ENCODE measurements around the gene PDE4D. TPM values are rescaled to one million over a fixed set of nuclear protein-coding genes. Genes with fewer than 3 reads are reported as not detected.
A peak's percentile ranks its signal among the peaks of the same experiment; 100 is the strongest.
"Not testable (repeated sequence)": the region's sequence is repeated elsewhere in the genome, so short reads cannot be mapped to it uniquely, and the experiment has no call there.

PDE4D gene
- total RNA-seq, 1 donor from 2014 or later: 35.1 TPM

GRCh38 chr5:59757442-59757841 lies 136.1 kb downstream of the PDE4D start:
- no peak for DNase-seq
- intact Hi-C loops (cut with micrococcal nuclease): no loop called here
- ATAC-seq: no peak

GRCh38 chr5:59756373-59757035 lies 137.0 kb downstream of the PDE4D start:
- ATAC-seq (no peak), DNase-seq (no peak)
- intact Hi-C loops (cut with micrococcal nuclease): no loop called here

- DNase-seq (no peak), ATAC-seq (no peak)
- intact Hi-C loops (cut with micrococcal nuclease): no loop called here
Observed at GRCh38 chr5:59755476-59755875, 138.1 kb downstream of the PDE4D start.

- intact Hi-C loops (cut with micrococcal nuclease): no loop called here
- DNase-seq (no peak), ATAC-seq (no peak)
Observed at GRCh38 chr5:59753599-59753998, 139.9 kb downstream of the PDE4D start.

GRCh38 chr5:59749782-59750520 lies 143.6 kb downstream of the PDE4D start:
- intact Hi-C loops (cut with micrococcal nuclease): no loop called here
- ATAC-seq (no peak), DNase-seq (no peak)

- DNase-seq; intact Hi-C loops (cut with micrococcal nuclease); ATAC-seq: not testable (repeated sequence)
Observed at GRCh38 chr5:59748036-59748663, 145.4 kb downstream of the PDE4D start.

GRCh38 chr5:59746241-59746765 lies 147.2 kb downstream of the PDE4D start:
- no peak for DNase-seq
- intact Hi-C loops (cut with micrococcal nuclease): no loop called here
- no peak for ATAC-seq

GRCh38 chr5:59745415-59745863 lies 148.1 kb downstream of the PDE4D start:
- peak; percentile 83 for ATAC-seq
- no peak for DNase-seq
- intact Hi-C loops (cut with micrococcal nuclease): no loop called here

GRCh38 chr5:59744531-59744992 lies 149.0 kb downstream of the PDE4D start:
- no peak for DNase-seq
- intact Hi-C loops (cut with micrococcal nuclease): no loop called here
- ATAC-seq: no peak

- no peak for DNase-seq
- ATAC-seq: no peak
- intact Hi-C loops (cut with micrococcal nuclease): no loop called here
Observed at GRCh38 chr5:59741599-59741998, 151.9 kb downstream of the PDE4D start.

- no peak for ATAC-seq
- intact Hi-C loops (cut with micrococcal nuclease): no loop called here
- no peak for DNase-seq
Observed at GRCh38 chr5:59738024-59738423, 155.5 kb downstream of the PDE4D start.

- no peak for DNase-seq
- intact Hi-C loops (cut with micrococcal nuclease): no loop called here
- ATAC-seq: no peak
Observed at GRCh38 chr5:59732806-59733205, 160.7 kb downstream of the PDE4D start.

- ATAC-seq (no peak), DNase-seq (no peak)
- intact Hi-C loops (cut with micrococcal nuclease): no loop called here
Observed at GRCh38 chr5:59732301-59732700, 161.2 kb downstream of the PDE4D start.

GRCh38 chr5:59731809-59732208 lies 161.7 kb downstream of the PDE4D start:
- intact Hi-C loops (cut with micrococcal nuclease): no loop called here
- DNase-seq (no peak), ATAC-seq (no peak)

- intact Hi-C loops (cut with micrococcal nuclease): no loop called here
- DNase-seq (no peak), ATAC-seq (no peak)
Observed at GRCh38 chr5:59729820-59730219, 163.7 kb downstream of the PDE4D start.

GRCh38 chr5:59729357-59729756 lies 164.2 kb downstream of the PDE4D start:
- ATAC-seq: no peak
- intact Hi-C loops (cut with micrococcal nuclease): no loop called here
- no peak for DNase-seq

- ATAC-seq: no peak
- no peak for DNase-seq
- intact Hi-C loops (cut with micrococcal nuclease): no loop called here
Observed at GRCh38 chr5:59728356-59728755, 165.2 kb downstream of the PDE4D start.

- no peak for ATAC-seq
- intact Hi-C loops (cut with micrococcal nuclease): no loop called here
Observed at GRCh38 chr5:59727186-59727585, 166.3 kb downstream of the PDE4D start.

GRCh38 chr5:59725392-59725767 lies 168.1 kb downstream of the PDE4D start:
- no peak for DNase-seq
- ATAC-seq: no peak
- intact Hi-C loops (cut with micrococcal nuclease): no loop called here

More at GRCh38 chr5:59727186-59727585, 166.3 kb downstream of the PDE4D start:
- DNase-seq: no peak

Data from left ventricle myocardium superior (tissue), 1 donor.